HCT116 (cell line): ENCODE data around the gene KLF6. TPM values are rescaled to one million over a fixed set of nuclear protein-coding genes. Genes with fewer than 3 reads are reported as not detected.

Experiments
- ATAC-seq: fragments of 200-7000 bp; cut with Tn5 transposase; 2 replicates; pipeline ENCODE4 v1.9.1; 2020; ENCODE audit warnings: mild to moderate bottlenecking, moderate library complexity
- BruUV-seq: library from RNA; stranded (reverse); fragments of 400-500 nt; replicated peaks from 2 replicates; lab custom pipeline; 2021; lab: Mats Ljungman, UMichigan
- CTCF ChIA-PET: fragments of 300-600 bp; sonication (Branson Sonifier 250); formaldehyde crosslinking; loops from one replicate; lab custom pipeline; 2021; ENCODE audit warnings: antibody characterized with exemption; lab: Charles Lee
- POLR2A ChIA-PET: fragments of 300-600, 350-600 bp; sonication (Branson Sonifier 250); formaldehyde crosslinking; loops from one replicate; lab custom pipeline; 2021; ENCODE audit warnings: antibody characterized with exemption; lab: Charles Lee
- RAD21 ChIA-PET, 2 experiments: fragments of 300-600 bp; sonication (Branson Sonifier 250); formaldehyde crosslinking; loops; one replicate each; lab custom pipeline; 2023; ENCODE audit warnings: low total read pairs in 2 of 2; ENCODE audit not compliant: uncharacterized antibody in 2 of 2, unreplicated experiment in 2 of 2, low non-redundant PET in 1 of 2; lab: Charles Lee
- DNase-seq: peaks from one replicate; pipeline ENCODE4 v3.0.0-alpha.2; 2010; ENCODE audit warnings: low read depth, low spot score
- H2AFZ ChIP-seq: fragments of 200-600 bp; shearing (Covaris generic), sonication (generic); 2 replicates; pipeline ENCODE4 v1.6.1; 2017; ENCODE audit warnings: low read depth, mixed run types, mixed read lengths, antibody characterized with exemption, low read length; ENCODE audit not compliant: poor library complexity, severe bottlenecking
- H3K27ac ChIP-seq: 2 replicates; pipeline ENCODE4 v1.5.1; 2012; ENCODE audit warnings: low read depth, low read length
- H3K27me3 ChIP-seq: fragments of 200-600 bp; sonication (generic); 2 replicates; pipeline ENCODE4 v1.6.1; 2016; ENCODE audit warnings: mixed run types, low read length, mixed read lengths; ENCODE audit not compliant: insufficient read depth
- H3K36me3 ChIP-seq, 2 experiments: fragments of 200-500 bp in 1 of 2; fragments of 200-600 bp in 1 of 2; sonication (Bioruptor generic) in 1 of 2; sonication (generic) in 1 of 2; 2 replicates each; pipeline versions ENCODE4 v1.5.1 to v1.6.1; 2014 to 2016; ENCODE audit warnings: low read length in 2 of 2, inconsistent platforms in 1 of 2, mixed read lengths in 1 of 2, mixed run types in 1 of 2; ENCODE audit not compliant: insufficient read depth in 2 of 2, control insufficient read depth in 1 of 2
- H3K4me1 ChIP-seq, 2 experiments: fragments of 200-600 bp in 1 of 2; sonication (generic) in 1 of 2; 2 replicates each; pipeline versions ENCODE4 v1.5.1 to v1.6.1; 2012 to 2017; ENCODE audit warnings: low read length in 2 of 2, inconsistent platforms in 1 of 2, mild to moderate bottlenecking in 1 of 2, mixed read lengths in 1 of 2, mixed run types in 1 of 2, moderate library complexity in 1 of 2; ENCODE audit not compliant: insufficient read depth in 2 of 2, control insufficient read depth in 1 of 2
- H3K4me2 ChIP-seq: fragments of 200-600 bp; sonication (generic); 2 replicates; pipeline ENCODE4 v1.6.1; 2017; ENCODE audit warnings: mixed run types, low read length, mixed read lengths
- H3K4me3 ChIP-seq, 2 experiments: fragments of 200-600 bp in 1 of 2; sonication (generic) in 1 of 2; replicated peaks in 1 of 2; 2 replicates each; pipeline ENCODE4 v1.5.1; 2011 to 2016; ENCODE audit warnings: low read length in 2 of 2, control low read depth in 1 of 2, low read depth in 1 of 2, mild to moderate bottlenecking in 1 of 2, mixed read lengths in 1 of 2, mixed run types in 1 of 2
- H3K79me2 ChIP-seq: fragments of 200-600 bp; sonication (generic); 2 replicates; pipeline ENCODE4 v1.6.1; 2017; ENCODE audit warnings: mild to moderate bottlenecking, mixed run types, low read length, moderate library complexity, mixed read lengths; ENCODE audit not compliant: insufficient read depth
- H3K9ac ChIP-seq: fragments of 200-600 bp; sonication (generic); 2 replicates; pipeline ENCODE4 v1.6.1; 2016; ENCODE audit warnings: low read length, mixed read lengths
- H3K9me2 ChIP-seq: fragments of 200-600 bp; sonication (generic), shearing (Covaris generic); 2 replicates; pipeline ENCODE4 v1.6.1; 2017; ENCODE audit warnings: mixed run types, mild to moderate bottlenecking, moderate library complexity; ENCODE audit not compliant: insufficient read depth
- H3K9me3 ChIP-seq, 2 experiments: fragments of 200-500 bp in 1 of 2; fragments of 200-600 bp in 1 of 2; sonication (Bioruptor generic) in 1 of 2; sonication (generic) in 1 of 2; 2 replicates each; pipeline ENCODE4 v1.6.1; 2014 to 2017; ENCODE audit warnings: low read length in 2 of 2, mixed read lengths in 2 of 2, inconsistent platforms in 1 of 2, low read depth in 1 of 2, mild to moderate bottlenecking in 1 of 2, mixed run types in 1 of 2, moderate library complexity in 1 of 2; ENCODE audit not compliant: control insufficient read depth in 1 of 2, insufficient read depth in 1 of 2
- H4K20me1 ChIP-seq: fragments of 200-600 bp; sonication (generic), shearing (Covaris generic); 2 replicates; pipeline ENCODE4 v1.6.1; 2017; ENCODE audit warnings: mixed run types, mild to moderate bottlenecking, moderate library complexity; ENCODE audit not compliant: insufficient read depth
- ELF1 ChIP-seq: IDR thresholded peaks from 2 replicates; pipeline ENCODE4 v1.6.1; 2012; ENCODE audit warnings: low read depth, borderline replicate concordance
- RAD21 ChIP-seq: IDR thresholded peaks from 2 replicates; pipeline ENCODE4 v1.6.1; 2012; ENCODE audit warnings: low read depth, mild to moderate bottlenecking
- REST ChIP-seq: IDR thresholded peaks from 2 replicates; pipeline ENCODE4 v1.6.1; 2012; ENCODE audit warnings: low read depth
- SP1 ChIP-seq: IDR thresholded peaks from 2 replicates; pipeline ENCODE4 v1.6.1; 2012; ENCODE audit warnings: low read depth
- intact Hi-C: fragments of 100-400 bp; cut with micrococcal nuclease; formaldehyde crosslinking; loops from 2 replicates; pipeline ENCODE4 v1.10.0; 2022
- total RNA-seq: library from RNA; stranded (reverse); gene quantifications from one replicate; pipeline ENCODE4 v1.2.1, GENCODE V29; 2021; ENCODE audit not compliant: unreplicated experiment

Gene KLF6
- total RNA-seq, 1 experiment from 2014 or later: 82.2 TPM

DNA sequence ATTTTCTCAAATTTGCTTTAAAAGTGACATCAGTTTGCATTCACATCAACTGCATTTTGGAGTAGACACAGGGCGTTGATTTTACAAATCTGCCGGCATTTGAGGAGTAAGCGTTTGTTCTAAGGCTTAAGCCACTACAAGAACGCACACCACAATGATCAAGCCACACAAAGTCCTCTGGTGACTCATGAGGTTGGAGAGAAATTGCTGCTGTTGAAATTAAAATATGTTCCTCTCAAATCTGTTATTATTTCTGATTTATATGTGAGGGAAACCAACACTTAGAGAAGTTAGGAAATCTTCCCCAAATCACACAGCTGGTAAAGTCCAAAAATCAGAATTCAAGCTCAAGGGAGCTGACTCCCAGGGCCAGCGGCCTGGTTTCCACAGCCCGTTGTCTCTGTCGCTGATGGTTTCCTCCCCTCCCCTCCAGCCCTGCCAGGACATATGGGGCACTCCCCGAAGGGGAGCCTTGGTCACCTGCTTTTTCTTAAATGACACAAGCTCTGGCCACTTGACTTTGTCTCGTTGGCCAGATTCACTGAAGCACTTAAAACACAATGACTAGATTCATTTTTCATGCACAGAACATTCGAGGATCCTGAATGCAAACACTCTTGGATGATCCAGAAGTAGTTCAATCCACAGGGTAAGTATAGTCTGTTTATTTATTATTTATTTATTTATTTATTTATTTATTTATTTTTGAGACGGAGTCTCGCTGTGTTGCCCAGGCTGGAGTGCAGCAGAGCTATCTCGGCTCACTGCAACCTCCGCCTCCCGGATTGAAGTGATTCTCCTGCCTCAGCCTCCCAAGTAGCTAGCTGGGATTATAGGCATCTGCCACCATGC, 29.2 kb upstream of the KLF6 start (continued):
- no peak for TF ChIP-seq REST
- no peak for TF ChIP-seq ELF1
- TF ChIP-seq SP1: no peak
- TF ChIP-seq, all 23 proteins: peak for 0

DNA sequence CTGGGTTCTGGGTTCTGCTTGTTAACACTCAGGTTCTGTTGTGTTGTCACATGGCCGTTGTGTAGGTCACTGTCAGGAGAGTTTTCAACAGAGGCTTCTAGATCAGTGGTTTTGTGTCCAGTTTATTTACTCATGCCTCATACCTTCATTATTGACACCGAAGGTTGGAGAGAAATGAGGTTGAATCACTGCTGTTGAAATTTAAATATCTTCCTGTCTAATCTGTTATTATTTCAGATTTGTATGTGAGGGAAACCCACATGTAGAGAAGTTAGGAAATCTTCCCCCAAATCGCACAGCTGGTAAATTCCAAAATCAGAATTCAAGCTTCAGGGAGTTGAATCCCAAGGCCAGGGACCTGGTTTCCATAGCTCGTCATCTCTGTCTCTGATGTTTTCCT, 28.3 kb upstream of the KLF6 start:
- H3K9ac ChIP-seq: no peak overlapping the region
- H2AFZ ChIP-seq: peak overlapping the region; percentile 13
- intact Hi-C loops: no loop called here
- TF ChIP-seq RAD21: no peak
- TF ChIP-seq, all 23 proteins: peak for 0
- Histone ChIP-seq H3K27me3 (no peaks in the 10 kb centered on the region), H4K20me1 (no peaks in the 10 kb centered on the region), H3K4me2 (no peak overlapping the region), H3K9me3 (no peaks in the 10 kb centered on the region), H3K9me2 (no peaks in the 10 kb centered on the region), H3K4me1 (peaks cover 31 to 50% of the 10 kb centered on the region in 2 experiments), H3K27ac (no peak overlapping the region), H3K4me3 (no peak overlapping the region), H3K79me2 (no peaks in the 10 kb centered on the region), H3K36me3 (no peaks in the 10 kb centered on the region)
- DNase-seq (no peak), ATAC-seq (no peak)
- BruUV-seq: no TSS peak
- CTCF ChIA-PET: no interaction called here
- POLR2A ChIA-PET: interaction anchor here (1.9 kb wide), 1 partner anchor 29 kb away, joined by 8 read pairs; the partner anchor contains the start of gene KLF6
- RAD21 ChIA-PET: no interaction called here
